ENCODE measurements around the gene SEMA5B.

GRCh38 chr3:122880173-122880572 is 147.4 kb downstream of the SEMA5B start:
- TF ChIP-seq CTCF (IDR thresholded peaks at IDR 0.05; ENCODE audit: low read length) = no peak
- TF ChIP-seq EZH2 (IDR thresholded peaks at IDR 0.05; ENCODE audit: borderline replicate concordance, low read length) = no peak
